A673 (cell line): Measurements from ENCODE around the gene FTO. TPM values are rescaled to one million over a fixed set of nuclear protein-coding genes. Genes with fewer than 3 reads are reported as not detected.

ENCODE experiments used
- BruUV-seq: library from RNA; stranded (reverse); fragments of 400-500 nt; replicated peaks from 2 replicates; lab custom pipeline; 2021; lab: Mats Ljungman, UMichigan
- CTCF ChIA-PET: fragments of 300-600 bp; sonication (Branson Sonifier 250); formaldehyde crosslinking; loops from one replicate; lab custom pipeline; 2022; ENCODE audit warnings: antibody characterized with exemption; lab: Charles Lee
- POLR2A ChIA-PET: fragments of 300-600 bp; sonication (Branson Sonifier 250); formaldehyde crosslinking; loops from one replicate; lab custom pipeline; 2022; ENCODE audit warnings: antibody characterized with exemption; ENCODE audit not compliant: low non-redundant PET; lab: Charles Lee
- DNase-seq: peaks from one replicate; pipeline ENCODE4 v3.0.0-alpha.2; 2015; ENCODE audit warnings: low spot score
- H3K27ac ChIP-seq: fragments of 200-600 bp; sonication (generic); 2 replicates; pipeline ENCODE4 v1.5.1; 2016; ENCODE audit warnings: mixed run types, low read depth, mild to moderate bottlenecking, mixed read lengths, antibody characterized with exemption, low read length; ENCODE audit not compliant: poor library complexity, severe bottlenecking
- H3K27me3 ChIP-seq: fragments of 200-600 bp; sonication (generic); replicated peaks from 2 replicates; pipeline ENCODE4 v1.6.1; 2017; ENCODE audit warnings: mixed run types, low read depth, mild to moderate bottlenecking, mixed read lengths, antibody characterized with exemption, low read length; ENCODE audit not compliant: insufficient read depth, poor library complexity
- H3K36me3 ChIP-seq: fragments of 200-600 bp; sonication (generic); 2 replicates; pipeline ENCODE4 v1.6.1; 2016; ENCODE audit warnings: mixed run types, mild to moderate bottlenecking, mixed read lengths, antibody characterized with exemption, low read length; ENCODE audit not compliant: insufficient read depth, poor library complexity, severe bottlenecking
- H3K4me1 ChIP-seq: fragments of 200-600 bp; sonication (generic); 2 replicates; pipeline ENCODE4 v1.6.1; 2017; ENCODE audit warnings: mixed run types, mild to moderate bottlenecking, mixed read lengths, antibody characterized with exemption, low read length; ENCODE audit not compliant: insufficient read depth, poor library complexity, severe bottlenecking
- H3K4me3 ChIP-seq: fragments of 200-600 bp; sonication (generic); 2 replicates; pipeline ENCODE4 v1.5.1; 2016; ENCODE audit warnings: low read depth, mixed run types, mild to moderate bottlenecking, mixed read lengths, low read length; ENCODE audit not compliant: poor library complexity, severe bottlenecking
- H3K9me3 ChIP-seq: fragments of 200-600 bp; sonication (generic); 2 replicates; pipeline ENCODE4 v1.6.1; 2016; ENCODE audit warnings: mixed run types, low read depth, mild to moderate bottlenecking, mixed read lengths, antibody characterized with exemption, low read length; ENCODE audit not compliant: poor library complexity, severe bottlenecking
- EZH2 ChIP-seq: fragments of 200-600 bp; sonication (generic); IDR thresholded peaks from 2 replicates; pipeline ENCODE4 v1.6.1; 2017; ENCODE audit warnings: borderline replicate concordance, low read depth, mild to moderate bottlenecking, mixed read lengths, antibody characterized with exemption, low read length; ENCODE audit not compliant: poor library complexity, severe bottlenecking
- intact Hi-C: fragments of 100-400 bp; cut with micrococcal nuclease; formaldehyde crosslinking; loops from one replicate; pipeline ENCODE4 v1.10.0; 2022; ENCODE audit not compliant: unreplicated experiment
- total RNA-seq: library from RNA; stranded (reverse); gene quantifications from 2 replicates; pipeline ENCODE4 v1.2.3, GENCODE V29; 2021
- TF ChIP-seq, protein P1 (sequence below): fragments of 300-800, 200-600 bp; sonication (generic); conservative IDR thresholded peaks from 2 replicates; pipeline ENCODE4 v1.5.1; 2017; ENCODE audit warnings: low read depth, mild to moderate bottlenecking, antibody characterized with exemption, low read length, moderate library complexity, mixed read lengths

FTO gene
- total RNA-seq, 1 experiment from 2014 or later = 73.4 TPM

- Histone ChIP-seq H3K9me3 (no peaks in the 10 kb centered on the region), H3K27ac (no peak overlapping the region), H3K36me3 (no peaks in the 10 kb centered on the region), H3K4me1 (peaks cover 37% of the 10 kb centered on the region), H3K27me3 (no peaks in the 10 kb centered on the region), H3K4me3 (no peak overlapping the region)
- no TSS peak for BruUV-seq
- CTCF ChIA-PET = no interaction called here
- intact Hi-C loops = loop anchor here (10.0 kb wide), 2 partner anchors 576 to 1026 kb away; no protein-coding TSS in a partner anchor
- POLR2A ChIA-PET = interaction anchor here (0.6 kb wide), 1 partner anchor 163 kb away, joined by 7 read pairs; no protein-coding TSS in a partner anchor
- DNase-seq = peak; percentile 22
- TF ChIP-seq EZH2 = no peak
- TF ChIP-seq, protein P1, sequence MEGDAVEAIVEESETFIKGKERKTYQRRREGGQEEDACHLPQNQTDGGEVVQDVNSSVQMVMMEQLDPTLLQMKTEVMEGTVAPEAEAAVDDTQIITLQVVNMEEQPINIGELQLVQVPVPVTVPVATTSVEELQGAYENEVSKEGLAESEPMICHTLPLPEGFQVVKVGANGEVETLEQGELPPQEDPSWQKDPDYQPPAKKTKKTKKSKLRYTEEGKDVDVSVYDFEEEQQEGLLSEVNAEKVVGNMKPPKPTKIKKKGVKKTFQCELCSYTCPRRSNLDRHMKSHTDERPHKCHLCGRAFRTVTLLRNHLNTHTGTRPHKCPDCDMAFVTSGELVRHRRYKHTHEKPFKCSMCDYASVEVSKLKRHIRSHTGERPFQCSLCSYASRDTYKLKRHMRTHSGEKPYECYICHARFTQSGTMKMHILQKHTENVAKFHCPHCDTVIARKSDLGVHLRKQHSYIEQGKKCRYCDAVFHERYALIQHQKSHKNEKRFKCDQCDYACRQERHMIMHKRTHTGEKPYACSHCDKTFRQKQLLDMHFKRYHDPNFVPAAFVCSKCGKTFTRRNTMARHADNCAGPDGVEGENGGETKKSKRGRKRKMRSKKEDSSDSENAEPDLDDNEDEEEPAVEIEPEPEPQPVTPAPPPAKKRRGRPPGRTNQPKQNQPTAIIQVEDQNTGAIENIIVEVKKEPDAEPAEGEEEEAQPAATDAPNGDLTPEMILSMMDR = no peak
Measured at GRCh38 chr16:53898993-53899392, 195.0 kb downstream of the FTO start.

DNA sequence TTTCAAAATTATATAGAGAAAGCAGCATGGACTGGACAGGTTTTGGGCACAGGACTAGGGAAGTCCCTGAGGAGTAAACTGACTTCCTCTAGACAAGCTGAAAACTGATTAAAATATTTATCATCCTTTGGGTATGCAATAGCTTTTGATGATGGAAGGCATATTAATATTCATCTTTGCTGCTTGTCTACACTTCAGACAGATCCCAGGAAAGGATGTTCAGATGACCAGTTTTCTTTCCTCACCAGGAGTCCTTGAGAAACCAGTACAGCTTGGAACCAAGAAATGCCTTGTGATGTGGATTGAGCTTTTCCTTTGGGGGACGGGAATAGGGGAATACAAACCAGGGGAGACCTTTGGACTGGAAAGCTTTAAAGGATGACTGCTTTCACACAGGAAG, 195.5 kb downstream of the FTO start:
- BruUV-seq = no TSS peak
- peaks cover 32% of the 10 kb centered on the region for H3K4me1 ChIP-seq
- intact Hi-C loops = loop anchor here (10.0 kb wide), 2 partner anchors 575 to 1025 kb away; no protein-coding TSS in a partner anchor
- ChIA-PET POLR2A (no interaction called here), CTCF (no interaction called here)
- peak; percentile 65 for DNase-seq
- no peaks in the 10 kb centered on the region for H3K36me3 ChIP-seq
- H3K27ac ChIP-seq = no peak overlapping the region
- no peak overlapping the region for H3K4me3 ChIP-seq
- H3K27me3 ChIP-seq = no peaks in the 10 kb centered on the region
- H3K9me3 ChIP-seq = no peaks in the 10 kb centered on the region
- TF ChIP-seq, protein P1 = no peak
- no peak for TF ChIP-seq EZH2

- no peaks in the 10 kb centered on the region for H3K9me3 ChIP-seq
- no peak overlapping the region for H3K27ac ChIP-seq
- no peak for DNase-seq
- no peaks in the 10 kb centered on the region for H3K36me3 ChIP-seq
- H3K4me3 ChIP-seq = no peak overlapping the region
- H3K4me1 ChIP-seq = peaks cover 20% of the 10 kb centered on the region
- TF ChIP-seq, protein P1 = no peak
- no peak for TF ChIP-seq EZH2
- ChIA-PET CTCF (no interaction called here), POLR2A (no interaction called here)
- no peaks in the 10 kb centered on the region for H3K27me3 ChIP-seq
- intact Hi-C loops = no loop called here
- BruUV-seq = no TSS peak
Measured at GRCh38 chr16:53900667-53901066, 196.7 kb downstream of the FTO start.
